ENCODE measurements around the gene CSF2. TPM values are rescaled to one million over a fixed set of nuclear protein-coding genes. Genes with fewer than 3 reads are reported as not detected.

Gene CSF2
- total RNA-seq, 2 donors from 2014 or later, result not detected

DNA sequence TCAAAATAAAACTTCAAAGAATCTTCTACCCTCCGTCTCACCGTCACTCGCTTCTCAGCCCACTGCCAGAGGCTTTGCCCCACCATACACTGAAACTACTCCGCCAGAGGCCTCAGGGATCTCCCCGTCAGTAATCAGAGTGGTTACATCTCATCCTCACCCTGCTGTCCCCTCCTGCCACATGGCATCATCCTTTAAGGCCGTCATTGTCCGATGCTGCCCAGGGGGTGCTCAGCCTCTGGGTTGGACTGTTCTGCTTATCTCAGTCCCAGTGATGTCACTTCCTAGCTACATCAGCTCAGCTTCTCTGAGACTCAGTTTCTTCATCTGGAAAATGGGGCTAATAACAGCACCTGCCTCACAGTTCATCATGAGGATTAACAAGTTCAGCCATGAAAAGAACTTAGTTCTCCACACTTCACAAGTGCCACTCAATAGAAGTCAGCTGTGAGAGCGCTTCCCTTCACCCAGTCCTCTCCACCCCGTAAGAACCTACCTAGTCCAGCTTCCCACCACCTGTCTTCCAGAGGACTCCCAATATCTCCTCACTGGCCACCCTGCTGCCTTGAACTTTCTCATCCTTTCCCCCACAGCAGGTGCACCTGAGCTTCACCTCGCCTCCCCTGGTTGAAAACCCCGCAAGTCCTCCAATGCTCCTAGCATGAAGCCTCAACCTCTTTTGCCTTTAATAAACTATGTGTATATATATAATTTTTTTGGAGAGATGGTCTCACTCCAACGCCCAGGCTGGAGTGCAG lies 15.9 kb upstream of the CSF2 start:
- Histone ChIP-seq H3K36me3 (no peaks in the 10 kb centered on the region), H3K27ac (no peak overlapping the region), H3K9me3 (no peaks in the 10 kb centered on the region), H3K27me3 (replicated peaks; ENCODE audit: insufficient read depth) (no peaks in the 10 kb centered on the region), H3K4me1 (ENCODE audit: control insufficient read depth in 1 of 2, low read depth in 2 of 2) (no peaks in the 10 kb centered on the region), H3K4me3 (no peak overlapping the region)
- TF ChIP-seq, protein P1, sequence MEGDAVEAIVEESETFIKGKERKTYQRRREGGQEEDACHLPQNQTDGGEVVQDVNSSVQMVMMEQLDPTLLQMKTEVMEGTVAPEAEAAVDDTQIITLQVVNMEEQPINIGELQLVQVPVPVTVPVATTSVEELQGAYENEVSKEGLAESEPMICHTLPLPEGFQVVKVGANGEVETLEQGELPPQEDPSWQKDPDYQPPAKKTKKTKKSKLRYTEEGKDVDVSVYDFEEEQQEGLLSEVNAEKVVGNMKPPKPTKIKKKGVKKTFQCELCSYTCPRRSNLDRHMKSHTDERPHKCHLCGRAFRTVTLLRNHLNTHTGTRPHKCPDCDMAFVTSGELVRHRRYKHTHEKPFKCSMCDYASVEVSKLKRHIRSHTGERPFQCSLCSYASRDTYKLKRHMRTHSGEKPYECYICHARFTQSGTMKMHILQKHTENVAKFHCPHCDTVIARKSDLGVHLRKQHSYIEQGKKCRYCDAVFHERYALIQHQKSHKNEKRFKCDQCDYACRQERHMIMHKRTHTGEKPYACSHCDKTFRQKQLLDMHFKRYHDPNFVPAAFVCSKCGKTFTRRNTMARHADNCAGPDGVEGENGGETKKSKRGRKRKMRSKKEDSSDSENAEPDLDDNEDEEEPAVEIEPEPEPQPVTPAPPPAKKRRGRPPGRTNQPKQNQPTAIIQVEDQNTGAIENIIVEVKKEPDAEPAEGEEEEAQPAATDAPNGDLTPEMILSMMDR (IDR thresholded peaks at IDR 0.05), result no peak
- ATAC-seq (ENCODE audit: insufficient number of reproducible peaks, low FRiP score, low read depth), result no peak
- DNase-seq (ENCODE audit: low spot score), result no peak

DNA sequence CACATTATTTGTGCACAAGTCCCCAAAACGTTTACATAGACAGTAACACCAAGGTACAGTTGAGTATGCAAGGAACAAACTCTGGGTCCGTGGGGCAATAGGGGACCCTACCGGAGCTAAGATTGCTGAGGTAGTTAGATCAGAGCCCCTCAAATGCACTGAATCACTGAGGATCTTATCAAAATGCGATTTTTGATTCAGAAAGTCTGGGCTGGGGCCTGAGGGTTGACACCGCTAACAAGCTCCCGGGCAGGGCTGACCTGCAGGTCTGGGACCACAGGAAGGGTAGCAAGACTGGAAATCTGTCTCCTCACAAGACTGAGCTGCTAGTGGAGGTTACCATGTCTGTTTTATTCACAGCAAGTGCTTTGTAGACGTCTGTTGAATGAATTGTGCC lies 14.9 kb upstream of the CSF2 start:
- Histone ChIP-seq H3K27me3 (replicated peaks; ENCODE audit: insufficient read depth) (no peaks in the 10 kb centered on the region), H3K4me1 (ENCODE audit: control insufficient read depth in 1 of 2, low read depth in 2 of 2) (no peaks in the 10 kb centered on the region), H3K36me3 (no peaks in the 10 kb centered on the region), H3K9me3 (no peaks in the 10 kb centered on the region), H3K4me3 (no peak overlapping the region), H3K27ac (no peak overlapping the region)
- DNase-seq (ENCODE audit: low spot score), result no peak
- TF ChIP-seq, protein P1 (IDR thresholded peaks at IDR 0.05), result no peak
- ATAC-seq (ENCODE audit: insufficient number of reproducible peaks, low FRiP score, low read depth), result no peak

DNA sequence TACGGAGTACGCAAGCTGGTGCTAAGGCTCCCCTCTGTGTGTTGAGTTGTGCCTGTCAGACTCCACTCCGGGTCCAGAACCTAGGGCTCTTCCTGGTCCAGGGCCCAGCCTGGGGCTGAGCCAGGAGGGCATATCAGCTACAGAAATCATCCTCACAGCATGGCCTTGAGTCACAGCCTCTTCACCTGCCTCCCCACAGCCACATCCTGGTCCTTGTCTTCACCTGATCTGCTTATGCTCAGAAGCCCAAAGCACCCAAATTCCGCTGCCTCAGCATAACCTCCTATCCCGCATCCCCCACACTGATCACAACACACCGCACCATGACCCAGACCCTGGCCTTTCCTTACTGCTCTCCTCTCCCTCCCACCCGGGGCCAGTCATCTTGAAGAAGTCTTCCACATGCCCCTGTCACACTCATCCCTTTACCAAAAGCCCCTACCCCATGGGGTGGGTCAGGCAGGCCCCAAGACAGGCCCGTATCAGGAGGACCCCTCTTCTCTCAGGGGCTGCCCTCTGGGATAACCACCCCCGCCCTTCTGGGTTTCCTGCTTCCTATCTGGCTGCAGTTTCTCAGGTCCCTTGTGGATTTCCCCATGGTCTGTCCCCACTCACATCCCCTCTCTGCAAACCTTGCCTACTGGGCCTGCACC lies 14.4 kb upstream of the CSF2 start:
- H3K27me3 ChIP-seq (replicated peaks; ENCODE audit: insufficient read depth), result no peaks in the 10 kb centered on the region
- H3K9me3 ChIP-seq, result no peaks in the 10 kb centered on the region
- TF ChIP-seq, protein P1 (IDR thresholded peaks at IDR 0.05), result no peak
- no peaks in the 10 kb centered on the region for H3K4me1 ChIP-seq (ENCODE audit: control insufficient read depth in 1 of 2, low read depth in 2 of 2)
- H3K27ac ChIP-seq, result no peak overlapping the region
- ATAC-seq (ENCODE audit: insufficient number of reproducible peaks, low FRiP score, low read depth) (no peak), DNase-seq (ENCODE audit: low spot score) (no peak)
- no peaks in the 10 kb centered on the region for H3K36me3 ChIP-seq
- H3K4me3 ChIP-seq, result no peak overlapping the region

DNA sequence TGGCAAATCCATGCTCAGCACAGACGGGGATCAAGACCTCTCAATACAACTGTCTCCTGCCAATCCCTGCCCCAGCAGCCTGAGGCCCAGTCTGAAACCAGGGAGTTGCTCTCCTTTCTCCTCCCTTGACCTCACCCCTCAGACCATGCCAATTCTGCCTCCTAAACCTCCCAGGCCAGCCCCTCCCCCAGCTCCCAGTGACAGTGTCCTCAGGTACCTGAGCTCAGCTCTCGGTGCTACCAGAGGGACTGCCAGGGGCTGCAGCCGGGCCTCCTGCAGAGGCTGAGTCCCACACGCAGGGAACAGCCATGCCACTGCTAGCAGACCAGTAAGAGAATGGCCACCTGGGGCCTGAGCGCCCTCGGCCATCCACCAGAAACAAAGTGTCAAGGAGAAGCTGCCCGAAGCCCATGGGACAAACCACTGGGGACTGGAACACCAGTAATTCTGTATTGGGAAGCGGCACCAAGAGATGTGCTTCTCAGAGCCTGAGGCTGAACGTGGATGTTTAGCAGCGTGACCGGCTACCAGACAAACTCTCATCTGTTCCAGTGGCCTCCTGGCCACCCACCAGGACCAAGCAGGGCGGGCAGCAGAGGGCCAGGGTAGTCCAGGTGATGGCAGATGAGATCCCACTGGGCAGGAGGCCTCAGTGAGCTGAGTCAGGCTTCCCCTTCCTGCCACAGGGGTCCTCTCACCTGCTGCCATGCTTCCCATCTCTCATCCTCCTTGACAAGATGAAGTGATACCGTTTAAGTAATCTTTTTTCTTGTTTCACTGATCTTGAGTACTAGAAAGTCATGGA lies 13.7 kb upstream of the CSF2 start:
- no peaks in the 10 kb centered on the region for H3K9me3 ChIP-seq
- TF ChIP-seq, protein P1 (IDR thresholded peaks at IDR 0.05), result no peak
- no peak for ATAC-seq (ENCODE audit: insufficient number of reproducible peaks, low FRiP score, low read depth)
- DNase-seq (ENCODE audit: low spot score), result no peak
- H3K36me3 ChIP-seq, result no peaks in the 10 kb centered on the region
- H3K4me3 ChIP-seq, result no peak overlapping the region
- no peak overlapping the region for H3K27ac ChIP-seq
- no peaks in the 10 kb centered on the region for H3K27me3 ChIP-seq (replicated peaks; ENCODE audit: insufficient read depth)
- H3K4me1 ChIP-seq (ENCODE audit: control insufficient read depth in 1 of 2, low read depth in 2 of 2), result no peaks in the 10 kb centered on the region
